Measurements from ENCODE around the gene NOC4L.

DNA sequence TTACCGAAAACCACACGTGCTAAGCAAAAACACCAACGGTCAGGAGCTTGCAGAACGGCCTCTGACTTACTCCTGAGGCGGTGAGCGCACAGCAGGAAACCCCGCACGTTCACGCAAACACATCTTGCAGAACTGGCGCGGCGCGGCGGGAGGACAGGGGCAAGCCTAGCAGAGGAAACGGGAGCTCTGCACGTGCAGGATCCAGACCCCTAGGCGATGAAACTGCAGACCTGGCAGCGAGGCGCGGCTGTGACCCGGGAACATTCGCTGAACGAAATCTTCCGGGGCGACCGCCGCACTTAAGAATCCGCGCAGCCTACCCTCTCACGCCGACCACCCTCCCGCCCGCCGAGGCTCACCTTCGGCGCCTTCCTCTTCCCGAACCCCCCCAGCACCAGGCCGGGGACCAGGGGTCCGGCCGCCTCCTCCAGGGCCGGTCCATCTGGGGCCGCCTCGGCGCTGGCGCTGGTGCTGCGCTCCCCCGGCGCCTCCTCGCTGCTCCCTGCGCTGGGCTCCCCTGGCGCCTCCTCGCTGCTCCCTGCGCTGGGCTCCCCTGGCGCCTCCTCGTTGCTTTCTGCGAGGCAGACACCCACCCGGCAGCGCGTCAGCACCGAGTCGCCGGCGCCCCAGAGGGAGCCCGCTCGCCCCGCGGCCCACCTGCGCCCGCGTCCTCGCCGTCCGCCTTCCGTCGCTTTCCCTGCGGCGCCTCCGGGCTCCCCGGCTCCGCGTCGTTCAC is 753 bp upstream of the NOC4L start:
- TF ChIP-seq CTCF (conservative IDR thresholded peaks at IDR 0.05; ENCODE audit: low read depth in 2 of 2) = no peak
- no peak for TF ChIP-seq EZH2phosphoT487 (IDR thresholded peaks at IDR 0.05; ENCODE audit: unreplicated experiment)
- no peak for TF ChIP-seq JUNB (IDR thresholded peaks at IDR 0.05; ENCODE audit: unreplicated experiment)

All from GM23338 (cell line).